Mesendoderm (in vitro differentiated cells): ENCODE measurements around the gene LSS.

Experiments
- DNase-seq: peaks from one replicate; pipeline ENCODE4 v3.0.0; 2013
- H2AK5ac ChIP-seq: 2 replicates; pipeline ENCODE4 v1.6.1; 2013; ENCODE audit warnings: low read length, inconsistent platforms
- H2BK120ac ChIP-seq: 2 replicates; pipeline ENCODE4 v1.6.1; 2013; ENCODE audit warnings: low read depth, mild to moderate bottlenecking, low read length, moderate library complexity, mixed read lengths
- H2BK15ac ChIP-seq: replicated peaks from 2 replicates; pipeline ENCODE4 v1.6.1; 2013; ENCODE audit warnings: low read depth, mild to moderate bottlenecking, moderate library complexity
- H2BK5ac ChIP-seq: 2 replicates; pipeline ENCODE4 v1.6.1; 2013; ENCODE audit warnings: low read length, inconsistent platforms
- H3K18ac ChIP-seq: 2 replicates; pipeline ENCODE4 v1.6.1; 2013; ENCODE audit warnings: mild to moderate bottlenecking, low read length, mixed read lengths
- H3K23ac ChIP-seq: one replicate; pipeline ENCODE4 v1.6.1; 2013; ENCODE audit warnings: low read length
- H3K27ac ChIP-seq: 2 replicates; pipeline ENCODE4 v1.5.1; 2013; ENCODE audit warnings: low read depth, mild to moderate bottlenecking, inconsistent platforms, low read length, moderate library complexity
- H3K27me3 ChIP-seq: 2 replicates; pipeline ENCODE4 v1.6.1; 2013; ENCODE audit warnings: low read length, control low read depth, mild to moderate bottlenecking, inconsistent platforms; ENCODE audit not compliant: insufficient read depth, poor library complexity
- H3K36me3 ChIP-seq: 2 replicates; pipeline ENCODE4 v1.6.1; 2013; ENCODE audit warnings: low read length, inconsistent platforms; ENCODE audit not compliant: control insufficient read depth, insufficient read depth
- H3K4ac ChIP-seq: one replicate; pipeline ENCODE4 v1.6.1; 2013; ENCODE audit warnings: low read depth, mild to moderate bottlenecking, low read length, moderate library complexity
- H3K4me1 ChIP-seq: 2 replicates; pipeline ENCODE4 v1.6.1; 2013; ENCODE audit warnings: low read depth, low read length, inconsistent platforms; ENCODE audit not compliant: control insufficient read depth
- H3K4me2 ChIP-seq: 2 replicates; pipeline ENCODE4 v1.6.1; 2013; ENCODE audit warnings: low read length
- H3K4me3 ChIP-seq: 2 replicates; pipeline ENCODE4 v1.5.1; 2013; ENCODE audit warnings: mild to moderate bottlenecking, low read length
- H3K56ac ChIP-seq: one replicate; pipeline ENCODE4 v1.6.1; 2013; ENCODE audit warnings: low read length
- H3K79me1 ChIP-seq: 2 replicates; pipeline ENCODE4 v1.6.1; 2013; ENCODE audit warnings: low read length, inconsistent platforms
- H3K79me2 ChIP-seq: 2 replicates; pipeline ENCODE4 v1.6.1; 2013; ENCODE audit warnings: mild to moderate bottlenecking, low read length; ENCODE audit not compliant: control insufficient read depth, insufficient read depth
- H3K9ac ChIP-seq: 2 replicates; pipeline ENCODE4 v1.6.1; 2013; ENCODE audit warnings: low read length, inconsistent platforms
- H4K5ac ChIP-seq: one replicate; pipeline ENCODE4 v1.6.1; 2013; ENCODE audit warnings: low read length
- H4K8ac ChIP-seq: one replicate; pipeline ENCODE4 v1.6.1; 2013; ENCODE audit warnings: low read depth, mild to moderate bottlenecking, control low read depth, low read length, moderate library complexity
- WGBS: extraction: QIAGEN DNeasy Blood & Tissue Kit; methylation state at CpG from one replicate; pipeline ENCODE4 v1.1.7; 2013; ENCODE audit warnings: low lambda C conversion rate, missing lambda C conversion rate; ENCODE audit not compliant: insufficient coverage; ENCODE audit errors: extremely low coverage; 5-methylcytosine and 5-hydroxymethylcytosine counted together

The LSS gene

GRCh38 chr21:46159841-46160656 is 68.5 kb downstream of the LSS start:
- Histone ChIP-seq H3K27ac (no peak overlapping the region), H2BK5ac (no peak overlapping the region), H2BK120ac (no peak overlapping the region), H2BK15ac (no peak overlapping the region), H3K4me1 (no peaks in the 10 kb centered on the region), H3K9ac (no peak overlapping the region), H3K27me3 (no peaks in the 10 kb centered on the region), H3K4me3 (no peak overlapping the region), H3K79me1 (no peaks in the 10 kb centered on the region), H2AK5ac (no peak overlapping the region), H3K79me2 (no peaks in the 10 kb centered on the region), H3K36me3 (no peaks in the 10 kb centered on the region), H3K56ac (no peak overlapping the region), H3K18ac (no peak overlapping the region), H3K4ac (no peak overlapping the region), H3K23ac (no peak overlapping the region), H4K8ac (no peak overlapping the region), H3K4me2 (no peak overlapping the region), H4K5ac (no peak overlapping the region)
- DNase-seq: no peak
- WGBS: no CpG with 5 or more reads among the region's 32 CpGs

GRCh38 chr21:46159390-46159789 is 69.2 kb downstream of the LSS start:
- WGBS: no CpG with 5 or more reads among the region's 12 CpGs
- DNase-seq: no peak

GRCh38 chr21:46158666-46159300 is 69.8 kb downstream of the LSS start:
- Histone ChIP-seq H4K8ac (no peak overlapping the region), H3K4me2 (no peak overlapping the region), H3K18ac (no peak overlapping the region), H3K4ac (no peak overlapping the region), H2BK15ac (no peak overlapping the region), H3K27ac (no peak overlapping the region), H3K36me3 (no peaks in the 10 kb centered on the region), H4K5ac (no peak overlapping the region), H3K23ac (no peak overlapping the region), H3K9ac (no peak overlapping the region), H3K4me1 (no peaks in the 10 kb centered on the region), H3K27me3 (no peaks in the 10 kb centered on the region), H2BK5ac (no peak overlapping the region), H3K79me1 (no peaks in the 10 kb centered on the region), H2AK5ac (no peak overlapping the region), H3K4me3 (no peak overlapping the region), H3K79me2 (no peaks in the 10 kb centered on the region), H3K56ac (no peak overlapping the region), H2BK120ac (no peak overlapping the region)
- WGBS: no CpG with 5 or more reads among the region's 10 CpGs
- DNase-seq: no peak

More at GRCh38 chr21:46159390-46159789, 69.2 kb downstream of the LSS start:
- H3K79me1 ChIP-seq: no peaks in the 10 kb centered on the region
- no peak overlapping the region for H4K5ac ChIP-seq
- H3K23ac ChIP-seq: no peak overlapping the region
- H2BK5ac ChIP-seq: no peak overlapping the region
- H3K36me3 ChIP-seq: no peaks in the 10 kb centered on the region
- H4K8ac ChIP-seq: no peak overlapping the region
- no peak overlapping the region for H3K18ac ChIP-seq
- H3K4me2 ChIP-seq: no peak overlapping the region
- no peak overlapping the region for H3K27ac ChIP-seq
- H2BK120ac ChIP-seq: no peak overlapping the region
- no peak overlapping the region for H3K4ac ChIP-seq
- H3K79me2 ChIP-seq: no peaks in the 10 kb centered on the region
- no peak overlapping the region for H3K9ac ChIP-seq
- H2BK15ac ChIP-seq: no peak overlapping the region
- no peak overlapping the region for H3K56ac ChIP-seq
- H3K4me1 ChIP-seq: no peaks in the 10 kb centered on the region
- no peaks in the 10 kb centered on the region for H3K27me3 ChIP-seq
- no peak overlapping the region for H3K4me3 ChIP-seq
- H2AK5ac ChIP-seq: no peak overlapping the region

GRCh38 chr21:46157987-46158451 is 70.6 kb downstream of the LSS start:
- Histone ChIP-seq H3K27ac (no peak overlapping the region), H3K4me1 (no peaks in the 10 kb centered on the region), H2BK15ac (no peak overlapping the region), H3K18ac (no peak overlapping the region), H3K23ac (no peak overlapping the region), H3K4me2 (no peak overlapping the region), H3K56ac (no peak overlapping the region), H3K27me3 (no peaks in the 10 kb centered on the region), H3K4me3 (no peak overlapping the region), H3K36me3 (no peaks in the 10 kb centered on the region), H2BK120ac (no peak overlapping the region), H3K79me2 (no peaks in the 10 kb centered on the region), H4K5ac (no peak overlapping the region), H3K79me1 (no peaks in the 10 kb centered on the region), H3K9ac (no peak overlapping the region), H2AK5ac (no peak overlapping the region), H3K4ac (no peak overlapping the region), H4K8ac (no peak overlapping the region), H2BK5ac (no peak overlapping the region)
- no peak for DNase-seq
- no CpG with 5 or more reads among the region's 15 CpGs for WGBS

- DNase-seq: no peak
- Histone ChIP-seq H4K5ac (no peak overlapping the region), H2BK15ac (no peak overlapping the region), H3K79me2 (no peaks in the 10 kb centered on the region), H3K4ac (no peak overlapping the region), H3K4me3 (no peak overlapping the region), H3K23ac (no peak overlapping the region), H2BK5ac (no peak overlapping the region), H3K56ac (no peak overlapping the region), H2BK120ac (no peak overlapping the region), H3K4me1 (no peaks in the 10 kb centered on the region), H4K8ac (no peak overlapping the region), H3K9ac (no peak overlapping the region), H3K36me3 (no peaks in the 10 kb centered on the region), H3K18ac (no peak overlapping the region), H3K27ac (no peak overlapping the region), H3K27me3 (no peaks in the 10 kb centered on the region), H3K4me2 (no peak overlapping the region), H3K79me1 (no peaks in the 10 kb centered on the region), H2AK5ac (no peak overlapping the region)
- WGBS: no CpG with 5 or more reads among the region's 12 CpGs
Observed at GRCh38 chr21:46157396-46157986, 71.1 kb downstream of the LSS start.
